ENCODE measurements around the gene ZSWIM1.

- no peak for TF ChIP-seq CTCF (IDR thresholded peaks at IDR 0.05)
- TF ChIP-seq POLR2A (IDR thresholded peaks at IDR 0.05): no peak
These were observed 12.8 kb downstream of the ZSWIM1 start for GRCh38 chr20:45893831-45894230.

Measured in esophagus squamous epithelium (tissue), 4 donors.